ENCODE measurements around the gene TMEM184A.

DNA sequence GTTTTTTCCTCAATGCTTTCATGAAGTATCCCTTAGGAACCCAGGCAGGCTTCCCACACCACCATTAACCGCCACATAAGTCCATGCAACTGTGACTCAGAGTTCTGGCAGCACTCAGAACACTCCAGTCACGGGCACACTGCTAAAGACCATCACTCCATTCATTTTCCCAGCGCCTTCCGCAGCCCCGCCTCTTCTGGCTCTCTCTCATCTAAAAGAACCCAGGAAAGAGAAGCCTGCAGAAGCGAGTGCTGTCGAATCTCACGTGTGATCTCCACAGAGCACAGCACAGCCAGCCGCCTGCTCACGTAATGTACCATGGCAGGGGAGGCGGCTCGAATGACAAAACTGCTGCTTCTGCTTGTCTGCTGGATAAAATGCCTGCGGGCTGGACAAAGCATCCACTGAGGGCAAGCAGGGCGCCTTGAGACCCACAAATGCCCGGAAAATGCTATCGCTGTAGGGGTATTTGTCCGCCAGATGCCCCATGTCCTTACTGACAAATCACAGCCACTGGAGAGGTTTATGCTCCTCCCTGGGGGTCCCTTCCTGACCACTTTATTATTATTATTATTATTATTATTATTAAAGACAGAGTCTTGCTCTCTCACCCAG is 12.0 kb upstream of the TMEM184A start:
- TF ChIP-seq, protein P1, sequence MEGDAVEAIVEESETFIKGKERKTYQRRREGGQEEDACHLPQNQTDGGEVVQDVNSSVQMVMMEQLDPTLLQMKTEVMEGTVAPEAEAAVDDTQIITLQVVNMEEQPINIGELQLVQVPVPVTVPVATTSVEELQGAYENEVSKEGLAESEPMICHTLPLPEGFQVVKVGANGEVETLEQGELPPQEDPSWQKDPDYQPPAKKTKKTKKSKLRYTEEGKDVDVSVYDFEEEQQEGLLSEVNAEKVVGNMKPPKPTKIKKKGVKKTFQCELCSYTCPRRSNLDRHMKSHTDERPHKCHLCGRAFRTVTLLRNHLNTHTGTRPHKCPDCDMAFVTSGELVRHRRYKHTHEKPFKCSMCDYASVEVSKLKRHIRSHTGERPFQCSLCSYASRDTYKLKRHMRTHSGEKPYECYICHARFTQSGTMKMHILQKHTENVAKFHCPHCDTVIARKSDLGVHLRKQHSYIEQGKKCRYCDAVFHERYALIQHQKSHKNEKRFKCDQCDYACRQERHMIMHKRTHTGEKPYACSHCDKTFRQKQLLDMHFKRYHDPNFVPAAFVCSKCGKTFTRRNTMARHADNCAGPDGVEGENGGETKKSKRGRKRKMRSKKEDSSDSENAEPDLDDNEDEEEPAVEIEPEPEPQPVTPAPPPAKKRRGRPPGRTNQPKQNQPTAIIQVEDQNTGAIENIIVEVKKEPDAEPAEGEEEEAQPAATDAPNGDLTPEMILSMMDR (IDR thresholded peaks at IDR 0.05), result no peak
- TF ChIP-seq POLR2A (IDR thresholded peaks at IDR 0.05; ENCODE audit: low read depth) (no peak), EP300 (IDR thresholded peaks at IDR 0.05) (no peak)

Measured in esophagus muscularis mucosa (tissue), 4 donors.